HepG2 (cell line): Measurements from ENCODE around the gene OR5K2. TPM values are rescaled to one million over a fixed set of nuclear protein-coding genes. Genes with fewer than 3 reads are reported as not detected.

ENCODE experiments used
- ATAC-seq: fragments of 200-7000 bp; cut with Tn5 transposase; 3 replicates; pipeline ENCODE4 v1.9.1; 2020; ENCODE audit warnings: mild to moderate bottlenecking, moderate library complexity
- BruUV-seq: library from RNA; stranded (reverse); fragments of 400-500 nt; replicated peaks from 2 replicates; lab custom pipeline; 2021; lab: Mats Ljungman, UMichigan
- CTCF ChIA-PET: fragments of 300-600 bp; formaldehyde crosslinking; extraction: SDS; loops from one replicate; lab custom pipeline; 2021; ENCODE audit warnings: low total read pairs, inconsistent platforms, low intra/inter-chr PET ratio; lab: Yijun Ruan, JAX
- POLR2A ChIA-PET: fragments of 350-600 bp; sonication (Branson Sonifier 250); formaldehyde crosslinking; loops from one replicate; lab custom pipeline; 2020; ENCODE audit warnings: antibody characterized with exemption, inconsistent platforms; lab: Yijun Ruan, JAX
- DNase-seq: peaks from one replicate; pipeline ENCODE4 v3.0.0-alpha.2; 2015; ENCODE audit warnings: low spot score
- FAIRE-seq: peaks from 3 replicates; lab custom pipeline; 2011; peaks lifted over from hg19 to GRCh38; lab: Jason Lieb, UNC
- H2AFZ ChIP-seq: one replicate; pipeline ENCODE4 v1.6.1; 2011; ENCODE audit warnings: low read length, inconsistent platforms
- H3K27ac ChIP-seq: fragments of 300-600 bp; 3 replicates; pipeline ENCODE4 v1.8.0; 2011; ENCODE audit warnings: mixed run types, mild to moderate bottlenecking, mixed read lengths, low read length, inconsistent platforms; ENCODE audit not compliant: insufficient read depth; ENCODE audit errors: extremely low read length
- H3K27me3 ChIP-seq, 2 experiments: fragments of 200-600 bp in 1 of 2; 2 replicates in 1 of 2; 3 replicates in 1 of 2; pipeline versions ENCODE4 v1.6.0 to v1.8.0; 2011; ENCODE audit warnings: low read length in 2 of 2, mild to moderate bottlenecking in 2 of 2, moderate library complexity in 2 of 2, inconsistent platforms in 1 of 2; ENCODE audit not compliant: insufficient read depth in 2 of 2, control insufficient read depth in 1 of 2
- H3K36me3 ChIP-seq, 2 experiments: fragments of 200-600 bp in 1 of 2; replicated peaks in 1 of 2; 2 replicates in 1 of 2; 3 replicates in 1 of 2; pipeline versions ENCODE4 v1.5.1 to v1.8.0; 2011; ENCODE audit warnings: low read length in 2 of 2, inconsistent platforms in 1 of 2; ENCODE audit not compliant: insufficient read depth in 2 of 2, control insufficient read depth in 1 of 2
- H3K4me1 ChIP-seq: 2 replicates; pipeline ENCODE4 v1.5.1; 2012; ENCODE audit warnings: low read length, inconsistent platforms; ENCODE audit not compliant: insufficient read depth
- H3K4me2 ChIP-seq: 2 replicates; pipeline ENCODE4 v1.6.0; 2011; ENCODE audit warnings: low read depth, low read length, inconsistent platforms
- H3K4me3 ChIP-seq, 3 experiments: fragments of 200-600 bp in 1 of 3; sonication (generic), shearing (Covaris generic) in 1 of 3; replicated peaks in 1 of 3; 2 replicates each; pipeline ENCODE4 v1.5.1; 2011 to 2016; ENCODE audit warnings: low read length in 3 of 3, inconsistent platforms in 2 of 3, low read depth in 2 of 3, mild to moderate bottlenecking in 2 of 3, control low read depth in 1 of 3, mixed read lengths in 1 of 3; ENCODE audit not compliant: insufficient read depth in 1 of 3
- H3K79me2 ChIP-seq: one replicate; pipeline ENCODE4 v1.6.1; 2011; ENCODE audit warnings: low read length, inconsistent platforms; ENCODE audit not compliant: insufficient read depth
- H3K9ac ChIP-seq: 2 replicates; pipeline ENCODE4 v1.6.0; 2011; ENCODE audit warnings: mild to moderate bottlenecking, low read depth, low read length, inconsistent platforms; ENCODE audit not compliant: insufficient read depth
- H3K9me3 ChIP-seq: 2 replicates; pipeline ENCODE4 v1.5.1; 2012; ENCODE audit warnings: mild to moderate bottlenecking, low read length
- H4K20me1 ChIP-seq: 2 replicates; pipeline ENCODE4 v1.6.0; 2011; ENCODE audit warnings: inconsistent platforms, mild to moderate bottlenecking, low read length, moderate library complexity; ENCODE audit not compliant: insufficient read depth
- ATF7-NPFF ChIP-seq: sonication (generic); formaldehyde crosslinking; IDR thresholded peaks from 2 replicates; pipeline ENCODE4 v1.8.1; 2023; ENCODE audit warnings: mild to moderate bottlenecking, low read depth, missing genetic modification reagents, moderate library complexity
- BCL6 ChIP-seq: IDR thresholded peaks from 2 replicates; pipeline ENCODE4 v1.6.1; 2016; ENCODE audit warnings: missing genetic modification reagents, missing compliant biosample characterization
- DNMT3B ChIP-seq: conservative IDR thresholded peaks from 2 replicates; pipeline ENCODE4 v1.6.1; 2016; ENCODE audit warnings: missing biosample characterization, control low read depth
- KLF15 ChIP-seq: sonication (generic); formaldehyde crosslinking; IDR thresholded peaks from 2 replicates; pipeline ENCODE4 v1.8.1; 2023; ENCODE audit warnings: borderline replicate concordance, mild to moderate bottlenecking, inconsistent platforms, missing genetic modification reagents, mixed read lengths
- MAFG ChIP-seq: sonication (generic); formaldehyde crosslinking; IDR thresholded peaks from 2 replicates; pipeline ENCODE4 v1.5.1; 2020; ENCODE audit warnings: mild to moderate bottlenecking, missing genetic modification reagents
- MED8 ChIP-seq: sonication (generic); formaldehyde crosslinking; IDR thresholded peaks from 2 replicates; pipeline ENCODE4 v1.8.1; 2023; ENCODE audit warnings: mild to moderate bottlenecking, missing genetic modification reagents; ENCODE audit not compliant: insufficient replicate concordance
- MXD4 ChIP-seq: IDR thresholded peaks from 2 replicates; pipeline ENCODE4 v1.6.1; 2016; ENCODE audit warnings: mild to moderate bottlenecking, missing biosample characterization, missing genetic modification reagents
- PHB2 ChIP-seq: fragments of 450-650 bp; IDR thresholded peaks from 2 replicates; pipeline ENCODE4 v1.6.1; 2018; ENCODE audit not compliant: partially characterized antibody
- SCMH1 ChIP-seq: sonication (generic); formaldehyde crosslinking; IDR thresholded peaks from 2 replicates; pipeline ENCODE4 v1.9.0; 2021; ENCODE audit warnings: missing genetic modification reagents, mild to moderate bottlenecking, borderline replicate concordance
- SMAD3 ChIP-seq: sonication (generic); formaldehyde crosslinking; IDR thresholded peaks from 2 replicates; pipeline ENCODE4 v1.4.0; 2020; ENCODE audit warnings: missing genetic modification reagents
- SYNCRIP ChIP-seq: fragments of 200-400 bp; formaldehyde crosslinking; IDR thresholded peaks from 2 replicates; pipeline ENCODE4 v1.6.1; 2018; ENCODE audit warnings: mild to moderate bottlenecking, low read depth, low read length; ENCODE audit not compliant: insufficient read depth
- ZGPAT ChIP-seq: IDR thresholded peaks from 2 replicates; pipeline ENCODE4 v1.6.1; 2016; ENCODE audit warnings: mild to moderate bottlenecking
- ZNF83 ChIP-seq: sonication (generic); formaldehyde crosslinking; IDR thresholded peaks from 2 replicates; pipeline ENCODE4 v1.4.0; 2020; ENCODE audit warnings: missing genetic modification reagents, mild to moderate bottlenecking, borderline replicate concordance
- ZSCAN22 ChIP-seq: sonication (generic); formaldehyde crosslinking; IDR thresholded peaks from 2 replicates; pipeline ENCODE4 v1.4.0; 2020; ENCODE audit warnings: mild to moderate bottlenecking, missing genetic modification reagents
- ZZZ3 ChIP-seq: sonication (generic); formaldehyde crosslinking; IDR thresholded peaks from 2 replicates; pipeline ENCODE4 v1.4.0; 2020; ENCODE audit warnings: missing genetic modification reagents, mild to moderate bottlenecking, borderline replicate concordance
- WGBS: methylation state at CpG from one replicate; pipeline ENCODE4 v1.1.6; 2017; ENCODE audit warnings: low lambda C conversion rate; 5-methylcytosine and 5-hydroxymethylcytosine counted together
- in situ Hi-C: cut with HindIII; loops from 2 replicates; pipeline ENCODE4 v1.10.0; 2017; ENCODE audit warnings: low pct_unique_long_range_greater_than_20kb; ENCODE audit not compliant: extremely low pct_ligation_motif_present
- intact Hi-C: fragments of 100-400 bp; cut with micrococcal nuclease; formaldehyde crosslinking; loops from one replicate; pipeline ENCODE4 v1.10.0; 2022; ENCODE audit not compliant: unreplicated experiment
- polyA plus RNA-seq, 8 experiments: library from polyadenylated mRNA; depleted of rRNA in 3 of 8; stranded (reverse) in 7 of 8; unstranded in 1 of 8; fragments of >200 nt; fragmentation: Illumina TruSeq in 4 of 8; extraction: Trizol in 4 of 8; gene quantifications; 2 replicates each; pipeline versions ENCODE4 v1.2.1 to v1.2.3, GENCODE V29; 2011 to 2016; ENCODE audit warnings: low read depth in 4 of 8, missing spikeins in 1 of 8, mixed read lengths in 1 of 8; ENCODE audit not compliant: insufficient read depth in 1 of 8
- total RNA-seq, 5 experiments: library from RNA; depleted of rRNA; stranded (reverse); fragments of >200 nt; fragmentation: Illumina TruSeq; extraction: Trizol; gene quantifications; 2 replicates each; pipeline ENCODE4 v1.2.3, GENCODE V29; 2016; ENCODE audit warnings: low read depth in 1 of 5
- TF ChIP-seq, protein P1 (sequence below): sonication (generic); formaldehyde crosslinking; IDR thresholded peaks from 2 replicates; pipeline ENCODE4 v1.8.1; 2023; ENCODE audit warnings: missing genetic modification reagents, mild to moderate bottlenecking, borderline replicate concordance

OR5K2 gene
- total and polyA plus RNA-seq, 2 of the 13 experiments (the other 11 are each of a cell fraction or from before 2014, with no cell fraction given): not detected

GRCh38 chr3:98529856-98530459 lies 32.5 kb downstream of the OR5K2 start:
- POLR2A ChIA-PET: no interaction called here
- Histone ChIP-seq H3K27ac (no peak overlapping the region), H3K79me2 (no peaks in the 10 kb centered on the region), H4K20me1 (no peaks in the 10 kb centered on the region), H3K9ac (no peak overlapping the region), H3K4me3 (no peak overlapping the region), H3K27me3 (0 out of 5 replicates have a peak, but pooled peaks cover 0 to 4% of the 10 kb centered on the region in 2 experiments), H3K36me3 (no peaks in the 10 kb centered on the region), H3K4me2 (no peak overlapping the region), H3K4me1 (peaks cover 18% of the 10 kb centered on the region), H3K9me3 (no peaks in the 10 kb centered on the region), H2AFZ (no peak overlapping the region)
- WGBS: 96% methylated on average over 8 of the region's 8 CpGs
- in situ Hi-C loops (loop anchor here (10.0 kb wide), 1 partner anchor 45 kb away; no protein-coding TSS in a partner anchor), intact Hi-C loops (loop anchor here (10.0 kb wide), 2 partner anchors 285 to 765 kb away; partner anchors contain the start of gene ARL6)
- CTCF ChIA-PET: no interaction called here
- no peak for DNase-seq
- no TSS peak for BruUV-seq
- FAIRE-seq: no peak
- TF ChIP-seq ZZZ3: no peak
- TF ChIP-seq SCMH1 (CRISPR knock-in tag): no peak
- TF ChIP-seq ZSCAN22 (CRISPR knock-in tag): no peak
- no peak for TF ChIP-seq PHB2
- no peak for TF ChIP-seq KLF15 (CRISPR knock-in tag)
- TF ChIP-seq MXD4 (CRISPR knock-in tag): no peak
- no peak for TF ChIP-seq BCL6 (CRISPR knock-in tag)
- no peak for TF ChIP-seq SYNCRIP
- no peak for TF ChIP-seq ZGPAT
- TF ChIP-seq ZNF83 (CRISPR knock-in tag): no peak
- TF ChIP-seq MED8 (CRISPR knock-in tag): no peak
- TF ChIP-seq SMAD3: no peak
- TF ChIP-seq MAFG (CRISPR knock-in tag): no peak
- TF ChIP-seq ATF7-NPFF (CRISPR knock-in tag): no peak
- TF ChIP-seq DNMT3B (CRISPR knock-in tag): no peak
- TF ChIP-seq, protein P1, sequence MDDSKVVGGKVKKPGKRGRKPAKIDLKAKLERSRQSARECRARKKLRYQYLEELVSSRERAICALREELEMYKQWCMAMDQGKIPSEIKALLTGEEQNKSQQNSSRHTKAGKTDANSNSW (CRISPR knock-in tag): no peak
- no peak for ATAC-seq
